HUES48 (cell line): ENCODE results near the gene BUB1.
A peak's percentile ranks its signal among the peaks of the same experiment; 100 is the strongest.
"Not testable (repeated sequence)": the region's sequence is repeated elsewhere in the genome, so short reads cannot be mapped to it uniquely, and the experiment has no call there.

Source experiments
- H3K27ac ChIP-seq: one replicate; pipeline ENCODE4 v1.7.0; 2013; ENCODE audit warnings: low read depth, low read length, inconsistent platforms
- H3K27me3 ChIP-seq: 2 replicates; pipeline ENCODE4 v1.6.1; 2013; ENCODE audit warnings: mild to moderate bottlenecking, low read length; ENCODE audit not compliant: control insufficient read depth, insufficient read depth
- H3K36me3 ChIP-seq: 2 replicates; pipeline ENCODE4 v1.6.1; 2013; ENCODE audit warnings: low read length; ENCODE audit not compliant: control insufficient read depth, insufficient read depth
- H3K4me1 ChIP-seq: 2 replicates; pipeline ENCODE4 v1.6.1; 2013; ENCODE audit warnings: mild to moderate bottlenecking, low read length; ENCODE audit not compliant: control insufficient read depth, insufficient read depth
- H3K4me3 ChIP-seq: 2 replicates; pipeline ENCODE4 v1.5.1; 2013; ENCODE audit warnings: mild to moderate bottlenecking, low read depth, low read length
- H3K9ac ChIP-seq: 2 replicates; pipeline ENCODE4 v1.6.1; 2013; ENCODE audit warnings: mild to moderate bottlenecking, low read depth, low read length, moderate library complexity
- H3K9me3 ChIP-seq: 2 replicates; pipeline ENCODE4 v1.6.1; 2013; ENCODE audit warnings: low read length; ENCODE audit not compliant: control insufficient read depth, insufficient read depth

BUB1 gene

DNA sequence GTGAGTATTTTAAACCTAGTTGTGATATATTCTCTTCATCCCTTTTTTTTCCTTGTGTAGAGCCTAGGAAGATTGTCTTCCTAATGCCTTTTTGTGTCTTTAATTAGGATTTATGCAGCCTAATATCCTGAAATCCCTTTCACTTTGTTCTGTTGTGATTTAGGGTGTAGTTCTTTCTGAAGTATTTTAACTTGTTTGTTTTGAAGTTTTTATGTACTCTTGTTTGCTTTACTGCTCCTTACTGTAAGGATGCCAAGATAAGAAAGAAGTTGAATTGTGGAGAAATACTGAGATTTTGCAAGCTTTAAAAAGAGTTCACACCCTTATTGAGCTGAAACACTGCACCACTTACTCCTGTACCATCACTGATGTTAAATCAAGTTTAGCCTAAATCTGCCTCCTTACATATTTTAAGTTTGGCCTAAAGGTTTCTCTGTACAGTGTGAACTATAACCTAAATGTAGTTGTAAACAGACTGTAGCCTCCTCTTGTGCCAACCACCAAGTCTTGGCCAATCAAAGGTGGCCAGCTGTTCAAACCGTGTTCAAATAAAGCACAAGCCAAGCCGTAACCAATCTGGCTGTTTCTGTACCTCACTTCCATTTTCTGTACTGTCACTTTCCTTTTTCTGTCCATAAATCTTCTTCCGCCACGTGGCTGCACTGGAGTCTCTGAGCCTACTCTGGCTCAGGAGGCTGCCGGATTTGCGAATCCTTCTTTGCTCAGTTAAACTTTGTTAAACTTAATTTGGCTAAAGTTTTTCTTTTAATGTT lies 36.8 kb upstream of the BUB1 start:
- Histone ChIP-seq H3K9ac (no peak overlapping the region), H3K27ac (no peak overlapping the region), H3K4me1 (no peaks in the 10 kb centered on the region), H3K27me3 (no peaks in the 10 kb centered on the region; the same call in 1 of the 2 replicates), H3K4me3 (no peak overlapping the region), H3K36me3 (no peaks in the 10 kb centered on the region), H3K9me3 (no peaks in the 10 kb centered on the region)

DNA sequence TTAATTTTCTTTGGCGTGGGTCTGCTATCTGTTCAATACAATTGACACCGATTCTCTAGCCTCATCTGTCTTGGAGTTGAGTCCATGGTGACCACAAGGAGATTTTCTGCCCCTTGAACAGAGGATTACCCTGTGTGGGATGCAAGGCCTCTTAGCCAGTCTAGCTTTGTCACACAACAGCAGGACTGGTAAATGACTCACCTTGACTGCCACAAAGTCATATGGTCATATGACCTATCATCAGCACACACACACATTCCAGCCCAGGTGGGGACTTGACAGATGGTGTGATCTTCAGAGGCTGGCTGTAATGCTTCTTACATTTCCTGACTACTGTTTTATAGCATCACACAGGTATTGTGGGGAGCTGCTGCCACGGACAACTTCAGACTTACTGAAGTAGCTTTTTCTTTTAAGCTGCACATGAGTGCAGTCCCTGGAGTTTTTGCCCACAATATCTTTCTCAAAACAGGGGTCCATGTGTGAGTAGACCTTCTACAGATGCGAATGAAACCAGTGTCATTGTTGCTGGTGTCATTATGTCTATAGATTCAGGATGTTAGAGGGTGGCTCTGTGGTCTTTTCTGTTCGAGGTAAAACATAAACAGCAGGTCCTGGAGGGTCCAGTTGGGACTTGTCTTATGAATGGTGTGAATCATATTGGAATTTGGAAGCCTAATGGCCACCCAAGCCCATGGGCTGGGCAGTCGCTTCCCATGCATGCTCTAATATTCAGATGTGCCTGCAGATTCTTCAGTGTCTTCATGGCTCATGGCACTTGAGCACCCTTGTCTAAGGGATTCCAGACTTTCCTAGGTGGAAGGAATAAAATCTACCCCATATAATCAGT lies 35.9 kb upstream of the BUB1 start:
- Histone ChIP-seq H3K4me1 (no peaks in the 10 kb centered on the region), H3K27me3 (no peaks in the 10 kb centered on the region; the same call in 1 of the 2 replicates), H3K9me3 (no peaks in the 10 kb centered on the region), H3K9ac (no peak overlapping the region), H3K27ac (no peak overlapping the region), H3K36me3 (no peaks in the 10 kb centered on the region), H3K4me3 (no peak overlapping the region)

- Histone ChIP-seq H3K36me3 (no peaks in the 10 kb centered on the region), H3K27me3 (no peaks in the 10 kb centered on the region; the same call in 1 of the 2 replicates), H3K9ac (no peak overlapping the region), H3K4me1 (no peaks in the 10 kb centered on the region), H3K9me3 (no peaks in the 10 kb centered on the region), H3K4me3 (no peak overlapping the region), H3K27ac (no peak overlapping the region)
Measured at GRCh38 chr2:110712737-110713136, 34.9 kb upstream of the BUB1 start.

DNA sequence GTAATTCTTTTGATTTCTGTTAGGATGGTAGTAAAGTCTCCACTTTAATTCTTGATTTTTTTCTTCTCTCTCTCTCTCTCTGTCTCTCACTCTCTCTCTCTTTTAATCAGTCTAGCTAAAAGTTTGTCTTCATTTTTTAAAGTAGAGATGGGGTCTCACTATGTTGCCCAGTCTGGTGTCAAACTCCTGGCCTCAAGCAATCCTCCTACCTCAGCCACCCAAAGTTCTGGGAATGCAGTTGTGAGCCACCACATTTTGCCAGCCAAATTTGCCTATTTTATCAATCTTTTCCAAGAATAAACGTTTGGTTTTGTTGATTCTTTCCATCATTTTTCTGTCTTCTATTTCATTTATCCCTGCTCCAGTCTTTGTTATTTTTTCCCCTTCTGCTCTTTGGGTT lies 30.6 kb upstream of the BUB1 start:
- no peak overlapping the region for H3K9ac ChIP-seq
- H3K27ac ChIP-seq = no peak overlapping the region
- no peak overlapping the region for H3K4me3 ChIP-seq
- peaks cover 8% of the 10 kb centered on the region for H3K4me1 ChIP-seq
- no peaks in the 10 kb centered on the region for H3K36me3 ChIP-seq
- no peaks in the 10 kb centered on the region; the same call in 1 of the 2 replicates for H3K27me3 ChIP-seq
- H3K9me3 ChIP-seq = no peaks in the 10 kb centered on the region

GRCh38 chr2:110707386-110707965 lies 29.6 kb upstream of the BUB1 start:
- Histone ChIP-seq H3K4me1 (peaks cover 18% of the 10 kb centered on the region), H3K9me3 (no peaks in the 10 kb centered on the region), H3K36me3 (no peaks in the 10 kb centered on the region), H3K27me3 (no peaks in the 10 kb centered on the region; the same call in 1 of the 2 replicates), H3K9ac (no peak overlapping the region), H3K4me3 (no peak overlapping the region), H3K27ac (no peak overlapping the region)

DNA sequence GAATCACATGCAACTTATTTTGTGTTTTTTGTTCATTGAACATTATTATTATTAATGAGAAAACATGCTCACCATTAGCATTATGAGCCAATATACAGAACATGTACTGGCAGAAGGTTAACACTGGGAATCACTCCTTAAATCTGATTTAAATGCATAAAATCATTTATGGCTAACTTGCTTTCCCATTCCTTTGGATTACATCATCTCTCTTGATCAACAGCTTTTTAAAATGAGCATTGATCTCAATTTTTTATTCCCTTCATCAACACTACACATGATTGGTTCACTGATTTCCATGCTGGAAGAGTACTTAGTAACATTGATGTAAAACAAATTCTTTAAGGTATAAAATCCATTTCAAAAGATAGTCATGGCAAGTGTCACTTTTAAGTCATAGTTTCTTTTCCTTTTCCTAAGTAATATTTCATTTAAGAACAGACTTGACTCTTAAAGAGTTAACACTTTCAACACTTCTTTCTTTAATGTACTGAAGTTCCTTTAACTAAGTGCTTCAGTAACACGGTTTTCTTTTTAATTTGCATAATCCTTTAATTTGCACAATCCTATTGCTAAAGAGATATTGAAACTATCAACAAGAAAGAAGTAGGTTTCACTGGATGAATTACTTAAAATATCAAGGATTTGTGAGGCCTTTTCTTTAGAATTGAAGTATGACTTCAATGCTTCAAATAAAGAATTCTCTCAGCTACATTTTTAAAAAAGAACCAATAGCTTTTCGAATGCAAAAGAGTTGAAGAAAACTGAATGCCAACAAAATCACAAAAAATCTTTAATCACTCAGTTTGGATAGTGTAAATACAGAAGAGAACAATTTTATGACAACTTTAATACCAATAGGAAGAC lies 24.9 kb upstream of the BUB1 start:
- no peaks in the 10 kb centered on the region for H3K9me3 ChIP-seq
- H3K36me3 ChIP-seq = no peaks in the 10 kb centered on the region
- H3K9ac ChIP-seq = no peak overlapping the region
- peaks cover 22% of the 10 kb centered on the region for H3K4me1 ChIP-seq
- no peak overlapping the region for H3K4me3 ChIP-seq
- H3K27me3 ChIP-seq = no peaks in the 10 kb centered on the region
- H3K27ac ChIP-seq = no peak overlapping the region

GRCh38 chr2:110698253-110698652 lies 20.4 kb upstream of the BUB1 start:
- H3K4me1 ChIP-seq = peaks cover 27% of the 10 kb centered on the region
- not testable (repeated sequence) for H3K27ac ChIP-seq, H3K27me3 ChIP-seq, H3K9ac ChIP-seq, H3K4me3 ChIP-seq, H3K9me3 ChIP-seq, H3K36me3 ChIP-seq

DNA sequence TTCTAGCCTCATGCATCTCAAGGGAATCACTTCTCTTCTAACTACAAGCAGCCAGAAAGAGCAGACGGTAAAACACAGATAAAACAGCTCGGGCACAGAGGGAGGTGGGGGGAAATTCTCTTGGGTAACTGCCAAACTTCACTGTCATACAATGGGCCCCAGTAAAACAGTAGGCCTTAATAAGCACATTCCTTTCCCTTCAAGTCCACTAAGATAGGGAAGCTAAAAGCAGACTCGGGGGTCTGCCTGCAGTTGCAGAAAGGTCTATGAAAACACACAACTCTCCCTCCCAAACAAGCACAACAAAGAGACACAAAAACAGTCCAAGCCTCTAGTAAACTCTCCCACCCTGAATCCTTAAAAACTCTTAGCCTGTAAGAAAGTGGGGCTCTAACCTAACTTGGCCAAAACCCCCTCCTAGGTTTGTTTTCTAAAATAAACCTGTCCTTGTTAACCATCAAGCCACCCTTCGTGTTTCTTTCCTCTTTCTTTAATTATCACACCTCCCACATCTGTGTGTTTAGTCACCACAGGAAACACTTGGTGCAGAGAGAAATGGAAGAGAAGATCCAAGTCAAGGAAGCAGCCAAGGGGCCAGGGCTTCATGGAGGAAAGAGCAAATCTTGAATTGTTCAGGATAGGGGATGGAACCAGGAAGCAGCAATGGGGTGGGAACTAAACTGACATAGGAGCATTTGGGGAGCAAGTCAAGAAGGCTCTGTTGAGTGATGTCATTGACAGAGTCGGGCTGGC lies 17.5 kb upstream of the BUB1 start:
- H3K4me3 ChIP-seq, H3K36me3 ChIP-seq, H3K9me3 ChIP-seq, H3K9ac ChIP-seq, H3K27me3 ChIP-seq: not testable (repeated sequence)
- Histone ChIP-seq H3K4me1 (peaks cover 16% of the 10 kb centered on the region), H3K27ac (peak overlapping the region; percentile 7)

DNA sequence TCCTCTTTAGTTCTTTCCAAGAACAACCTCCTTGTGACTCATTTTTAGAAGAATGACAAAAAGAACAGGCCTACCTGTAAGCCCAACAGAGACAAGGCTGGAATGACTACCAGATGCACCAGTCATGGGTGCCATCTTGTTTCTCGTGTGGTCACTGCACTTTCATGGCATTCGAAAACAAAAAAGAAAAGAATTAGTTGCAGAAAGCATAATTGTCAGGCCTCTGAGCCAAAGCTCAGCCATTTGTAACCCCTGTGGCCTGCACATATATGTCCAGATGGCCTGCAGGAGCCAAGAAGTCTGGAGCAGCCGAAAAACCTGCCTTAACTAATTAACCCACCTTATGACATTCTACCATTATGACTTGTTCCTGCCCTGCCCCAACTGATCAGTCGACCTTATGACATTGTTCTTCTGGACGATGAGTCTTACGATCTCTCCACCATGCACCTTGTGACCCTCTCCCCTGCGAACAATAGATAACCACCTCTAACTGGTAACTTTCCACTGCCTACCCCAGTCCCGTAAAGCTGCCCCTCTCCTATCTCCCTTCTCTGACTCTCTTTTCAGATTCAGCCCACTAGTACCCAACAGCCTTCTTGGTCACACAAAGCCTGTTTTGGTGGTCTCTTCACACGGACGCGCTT lies 13.9 kb upstream of the BUB1 start:
- H3K27ac ChIP-seq = no peak overlapping the region
- H3K9me3 ChIP-seq = peaks cover 4% of the 10 kb centered on the region; the same call in 1 of the 2 replicates
- no peak overlapping the region for H3K4me3 ChIP-seq
- no peaks in the 10 kb centered on the region for H3K36me3 ChIP-seq
- 0 out of 2 replicates have a peak, but pooled peaks cover 3% of the 10 kb centered on the region for H3K27me3 ChIP-seq
- peaks cover 38% of the 10 kb centered on the region for H3K4me1 ChIP-seq
- H3K9ac ChIP-seq = no peak overlapping the region
